Subcutaneous abdominal adipose tissue (tissue), 5 donors: Measurements from ENCODE around the gene HPCA.

ENCODE experiments used
- H3K27ac ChIP-seq: one replicate; pipeline ENCODE4 v1.7.0; 2013; ENCODE audit warnings: low read depth, mild to moderate bottlenecking, inconsistent platforms, low read length, moderate library complexity
- H3K27me3 ChIP-seq, 5 donors: one replicate each; pipeline ENCODE4 v1.7.0; 2013; ENCODE audit warnings: low read length in 5 of 5, inconsistent platforms in 1 of 5; ENCODE audit not compliant: control insufficient read depth in 5 of 5, insufficient read depth in 4 of 5
- H3K36me3 ChIP-seq, 5 donors: one replicate each; pipeline ENCODE4 v1.7.0; 2013; ENCODE audit warnings: low read length in 5 of 5; ENCODE audit not compliant: control insufficient read depth in 5 of 5, insufficient read depth in 5 of 5
- H3K4me1 ChIP-seq, 5 donors: one replicate each; pipeline ENCODE4 v1.7.0; 2013; ENCODE audit warnings: low read length in 5 of 5, mild to moderate bottlenecking in 3 of 5, moderate library complexity in 1 of 5; ENCODE audit not compliant: control insufficient read depth in 5 of 5, insufficient read depth in 5 of 5
- H3K4me3 ChIP-seq, 5 donors: one replicate each; pipeline ENCODE4 v1.7.0; 2013; ENCODE audit warnings: low read length in 5 of 5, low read depth in 1 of 5
- H3K9ac ChIP-seq, 5 donors: one replicate each; pipeline ENCODE4 v1.7.0; 2013; ENCODE audit warnings: low read length in 5 of 5, mild to moderate bottlenecking in 4 of 5, moderate library complexity in 3 of 5
- H3K9me3 ChIP-seq, 5 donors: one replicate each; pipeline ENCODE4 v1.7.0; 2013; ENCODE audit warnings: low read length in 5 of 5; ENCODE audit not compliant: control insufficient read depth in 5 of 5
- donor health status: healthy.
- donor health status: healthy.
- donor health status: healthy.
- donor health status: healthy.
- donor health status: healthy.

The HPCA gene

GRCh38 chr1:32889731-32890278, 3.5 kb downstream of the HPCA start:
- Histone ChIP-seq H3K27ac (no peak overlapping the region), H3K9me3 (peaks cover 0 to 3% (median 0%) of the 10 kb centered on the region in 5 donors), H3K4me1 (peaks cover 1 to 19% (median 13%) of the 10 kb centered on the region in 5 donors), H3K4me3 (no peak overlapping the region), H3K36me3 (no peaks in the 10 kb centered on the region), H3K9ac (no peak overlapping the region), H3K27me3 (peaks cover 30 to 65% (median 56%) of the 10 kb centered on the region in 5 donors)

GRCh38 chr1:32890516-32891240, 4.4 kb downstream of the HPCA start:
- Histone ChIP-seq H3K9ac (no peak overlapping the region), H3K27me3 (peaks cover 22 to 57% (median 50%) of the 10 kb centered on the region in 5 donors), H3K4me1 (peaks cover 1 to 19% (median 13%) of the 10 kb centered on the region in 5 donors), H3K27ac (no peak overlapping the region), H3K36me3 (no peaks in the 10 kb centered on the region), H3K9me3 (peaks cover 0 to 3% (median 0%) of the 10 kb centered on the region in 5 donors), H3K4me3 (no peak overlapping the region)

GRCh38 chr1:32891241-32891570, 4.9 kb downstream of the HPCA start:
- Histone ChIP-seq H3K4me3 (no peak overlapping the region), H3K4me1 (peaks cover 1 to 16% (median 13%) of the 10 kb centered on the region in 5 donors), H3K9me3 (peaks cover 0 to 3% (median 0%) of the 10 kb centered on the region in 5 donors), H3K27me3 (peaks cover 22 to 53% (median 45%) of the 10 kb centered on the region in 5 donors), H3K27ac (no peak overlapping the region), H3K36me3 (no peaks in the 10 kb centered on the region), H3K9ac (no peak overlapping the region)

- Histone ChIP-seq H3K9ac (no peak overlapping the region), H3K4me3 (no peak overlapping the region), H3K36me3 (no peaks in the 10 kb centered on the region), H3K4me1 (peaks cover 1 to 16% (median 13%) of the 10 kb centered on the region in 5 donors), H3K27me3 (peaks cover 21 to 52% (median 43%) of the 10 kb centered on the region in 5 donors), H3K27ac (no peak overlapping the region), H3K9me3 (peaks cover 0 to 3% (median 0%) of the 10 kb centered on the region in 5 donors)
Measured at GRCh38 chr1:32891630-32892029, 5.3 kb downstream of the HPCA start.

GRCh38 chr1:32892368-32893197, 6.3 kb downstream of the HPCA start:
- no peak overlapping the region for H3K27ac ChIP-seq
- H3K36me3 ChIP-seq = no peaks in the 10 kb centered on the region
- peaks cover 0 to 3% (median 0%) of the 10 kb centered on the region in 5 donors for H3K9me3 ChIP-seq
- peak overlapping the region in 4 of 5 donors; percentile 39 to 54 (median 48) for H3K4me3 ChIP-seq
- H3K4me1 ChIP-seq = peaks cover 1 to 16% (median 13%) of the 10 kb centered on the region in 5 donors
- no peak overlapping the region for H3K9ac ChIP-seq
- H3K27me3 ChIP-seq = peaks cover 12 to 44% (median 34%) of the 10 kb centered on the region in 5 donors

- peak overlapping the region in 4 of 5 donors; percentile 39 to 54 (median 48) for H3K4me3 ChIP-seq
- H3K36me3 ChIP-seq = no peaks in the 10 kb centered on the region
- H3K27me3 ChIP-seq = peaks cover 9 to 36% (median 27%) of the 10 kb centered on the region in 5 donors
- H3K9me3 ChIP-seq = peaks cover 0 to 3% (median 0%) of the 10 kb centered on the region in 5 donors
- no peak overlapping the region for H3K27ac ChIP-seq
- peaks cover 1 to 16% (median 13%) of the 10 kb centered on the region in 5 donors for H3K4me1 ChIP-seq
- H3K9ac ChIP-seq = no peak overlapping the region
Measured at GRCh38 chr1:32893198-32894018, 7.1 kb downstream of the HPCA start.

GRCh38 chr1:32894019-32894600, 7.8 kb downstream of the HPCA start:
- peaks cover 1 to 16% (median 13%) of the 10 kb centered on the region in 5 donors for H3K4me1 ChIP-seq
- no peak overlapping the region for H3K9ac ChIP-seq
- no peaks in the 10 kb centered on the region for H3K36me3 ChIP-seq
- peak overlapping the region in 1 of 5 donors; percentile 13 for H3K4me3 ChIP-seq
- peaks cover 0 to 3% (median 0%) of the 10 kb centered on the region in 5 donors for H3K9me3 ChIP-seq
- H3K27me3 ChIP-seq = peaks cover 9 to 33% (median 22%) of the 10 kb centered on the region in 5 donors
- no peak overlapping the region for H3K27ac ChIP-seq

GRCh38 chr1:32894681-32895080, 8.4 kb downstream of the HPCA start:
- Histone ChIP-seq H3K4me3 (no peak overlapping the region), H3K9ac (no peak overlapping the region), H3K36me3 (no peaks in the 10 kb centered on the region), H3K27ac (no peak overlapping the region), H3K27me3 (peaks cover 9 to 33% (median 22%) of the 10 kb centered on the region in 5 donors), H3K9me3 (peaks cover 0 to 3% (median 0%) of the 10 kb centered on the region in 5 donors), H3K4me1 (peaks cover 1 to 16% (median 13%) of the 10 kb centered on the region in 5 donors)
